NCI-H524 (cell line): ENCODE measurements around the gene PAWR.
"Not testable (repeated sequence)": the region's sequence is repeated elsewhere in the genome, so short reads cannot be mapped to it uniquely, and the experiment has no call there.

ENCODE experiments used
- DNase-seq, 2 experiments: peaks; one replicate each; lab custom pipeline; 2025; lab: John Stamatoyannopoulos, UW

Gene PAWR

GRCh38 chr12:79548610-79548924, 142.2 kb downstream of the PAWR start:
- DNase-seq = no peak

- DNase-seq = peak; percentile 1 to 34
These were observed 142.8 kb downstream of the PAWR start for GRCh38 chr12:79547735-79548609.

DNA sequence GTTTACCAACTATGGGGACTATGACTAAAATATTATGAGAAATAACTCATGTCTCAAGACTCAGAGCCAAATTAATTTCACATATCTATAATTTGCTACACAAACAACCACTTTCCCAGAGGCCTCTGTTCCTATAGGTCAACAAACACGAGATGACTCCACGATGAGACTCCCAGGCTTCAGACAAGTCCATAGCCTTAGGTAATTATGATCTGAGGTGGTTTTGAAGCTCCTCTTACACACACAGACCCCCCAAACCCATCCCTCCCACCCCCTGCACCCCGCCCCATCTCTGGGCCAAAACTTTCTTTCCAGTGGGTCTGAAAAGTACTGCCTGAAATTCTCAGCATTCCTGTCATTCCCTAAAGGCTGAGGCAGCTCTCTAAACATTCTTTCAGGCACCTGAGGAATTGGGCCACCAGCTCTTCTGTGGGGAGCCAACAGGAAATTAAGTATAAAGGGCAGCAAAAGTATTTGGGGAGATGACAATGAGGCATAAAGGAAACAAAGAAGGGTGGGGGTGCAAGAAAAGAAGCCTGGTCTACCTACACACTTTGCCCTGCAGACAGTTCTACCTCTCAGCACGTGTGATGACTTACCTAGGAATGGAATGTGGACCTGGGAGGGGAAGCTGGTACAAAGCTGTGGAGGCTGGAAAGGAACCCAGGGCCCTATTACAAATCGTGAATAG, 143.6 kb downstream of the PAWR start:
- no peak for DNase-seq

DNA sequence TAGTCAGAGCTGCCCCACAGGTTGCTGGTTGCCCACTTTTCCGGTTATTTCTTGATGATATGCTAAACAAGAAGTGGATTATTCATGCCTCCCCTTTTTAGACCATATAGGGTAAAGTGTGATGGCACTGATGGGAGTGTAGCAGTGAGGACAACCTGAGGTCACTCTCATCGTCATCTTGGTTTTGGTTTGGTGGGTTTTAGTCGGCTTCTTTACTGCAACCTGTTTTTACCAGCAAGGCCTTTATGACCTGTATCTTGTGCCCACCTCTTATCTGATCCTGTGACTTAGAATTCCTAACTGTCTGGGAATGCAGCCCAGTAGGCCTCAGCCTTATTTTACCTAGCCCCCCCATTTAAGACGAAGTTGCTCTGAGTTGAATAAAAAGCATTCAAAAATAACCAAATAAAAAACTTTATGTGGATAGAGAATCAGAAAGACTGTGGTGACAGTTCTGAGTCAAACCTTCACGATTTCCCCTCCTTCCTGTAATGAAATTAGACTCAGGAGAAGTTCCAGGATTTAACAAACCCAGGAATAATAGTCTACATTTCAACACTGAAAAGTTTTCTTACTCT, 144.2 kb downstream of the PAWR start:
- DNase-seq = no peak

GRCh38 chr12:79544439-79544838, 146.3 kb downstream of the PAWR start:
- DNase-seq = not testable (repeated sequence)

- no peak for DNase-seq
These were observed 153.1 kb downstream of the PAWR start for GRCh38 chr12:79537675-79538074.

GRCh38 chr12:79535751-79536150, 155.0 kb downstream of the PAWR start:
- DNase-seq = no peak
